Endothelial cell of umbilical vein (primary cell): ENCODE results near the gene SEC11A. TPM values are rescaled to one million over a fixed set of nuclear protein-coding genes. Genes with fewer than 3 reads are reported as not detected.

ENCODE experiments used
- BruUV-seq: library from RNA; stranded (reverse); fragments of 400-500 nt; replicated peaks from 2 replicates; lab custom pipeline; 2021; lab: Mats Ljungman, UMichigan
- CTCF ChIA-PET: fragments of 300-600, 350-600 bp; sonication (Branson Sonifier 250); formaldehyde crosslinking; loops from one replicate; lab custom pipeline; 2021; ENCODE audit warnings: antibody characterized with exemption, inconsistent platforms; lab: Charles Lee
- POLR2A ChIA-PET: fragments of 300-600, 350-600 bp; sonication (Branson Sonifier 250); formaldehyde crosslinking; loops from one replicate; lab custom pipeline; 2021; ENCODE audit warnings: antibody characterized with exemption, inconsistent platforms; lab: Charles Lee
- DNase-seq: peaks from one replicate; pipeline ENCODE4 v3.0.0-alpha.2; 2011; ENCODE audit warnings: low read depth, low spot score
- FAIRE-seq: peaks from 2 replicates; lab custom pipeline; 2011; peaks lifted over from hg19 to GRCh38; lab: Jason Lieb, UNC
- H2AFZ ChIP-seq: 2 replicates; pipeline ENCODE4 v1.6.0; 2012; ENCODE audit warnings: low read depth, low read length, control low read depth, inconsistent platforms
- H3K27ac ChIP-seq: 2 replicates; pipeline ENCODE4 v1.5.1; 2011; ENCODE audit warnings: low read depth, mild to moderate bottlenecking, control low read depth, low read length, moderate library complexity; ENCODE audit not compliant: insufficient read depth
- H3K27me3 ChIP-seq, 2 experiments: 2 replicates each; pipeline versions ENCODE4 v1.6.0 to v1.6.1; 2011; ENCODE audit warnings: low read length in 2 of 2, mixed read lengths in 1 of 2; ENCODE audit not compliant: control insufficient read depth in 2 of 2, insufficient read depth in 2 of 2
- H3K36me3 ChIP-seq, 2 experiments: 2 replicates in 1 of 2; 3 replicates in 1 of 2; pipeline ENCODE4 v1.5.1; 2011; ENCODE audit warnings: low read length in 2 of 2, mild to moderate bottlenecking in 1 of 2, moderate library complexity in 1 of 2; ENCODE audit not compliant: control insufficient read depth in 2 of 2, insufficient read depth in 2 of 2; ENCODE audit errors: extremely low read depth in 1 of 2
- H3K4me1 ChIP-seq: 3 replicates; pipeline ENCODE4 v1.5.1; 2011; ENCODE audit warnings: mild to moderate bottlenecking, low read length; ENCODE audit not compliant: control insufficient read depth, insufficient read depth; ENCODE audit errors: extremely low read depth
- H3K4me2 ChIP-seq: 2 replicates; pipeline ENCODE4 v1.6.1; 2011; ENCODE audit warnings: low read length, control low read depth, mixed read lengths; ENCODE audit not compliant: insufficient read depth
- H3K4me3 ChIP-seq, 3 experiments: fragments of 200-600 bp in 1 of 3; sonication (generic), shearing (Covaris generic) in 1 of 3; replicated peaks in 1 of 3; 2 replicates each; pipeline ENCODE4 v1.5.1; 2011 to 2016; ENCODE audit warnings: control low read depth in 3 of 3, low read length in 3 of 3, mild to moderate bottlenecking in 2 of 3, inconsistent platforms in 1 of 3, low read depth in 1 of 3, moderate library complexity in 1 of 3; ENCODE audit not compliant: insufficient read depth in 1 of 3
- H3K79me2 ChIP-seq: 2 replicates; pipeline ENCODE4 v1.6.0; 2012; ENCODE audit warnings: low read length, inconsistent platforms; ENCODE audit not compliant: control insufficient read depth, insufficient read depth
- H3K9ac ChIP-seq: replicated peaks from 2 replicates; pipeline ENCODE3; 2011; ENCODE audit warnings: low read length, control low read depth; ENCODE audit not compliant: insufficient read depth; ENCODE audit errors: extremely low read depth
- H3K9me1 ChIP-seq: replicated peaks from 3 replicates; pipeline ENCODE4 v1.6.0; 2011; ENCODE audit warnings: mild to moderate bottlenecking, low read length; ENCODE audit not compliant: control insufficient read depth, insufficient read depth; ENCODE audit errors: extremely low read depth
- H3K9me3 ChIP-seq: replicated peaks from 2 replicates; pipeline ENCODE4 v1.5.1; 2012; ENCODE audit warnings: low read length, inconsistent platforms; ENCODE audit not compliant: control insufficient read depth, insufficient read depth
- H4K20me1 ChIP-seq: replicated peaks from 2 replicates; pipeline ENCODE3; 2011; ENCODE audit warnings: mild to moderate bottlenecking, low read length; ENCODE audit not compliant: control insufficient read depth, insufficient read depth; ENCODE audit errors: extremely low read depth
- CTCF ChIP-seq, 2 donors: IDR thresholded peaks; 1 replicate in 1 of 2; 2 replicates in 1 of 2; pipeline ENCODE4 v1.5.1; 2011; ENCODE audit warnings: low read length in 2 of 2, mild to moderate bottlenecking in 2 of 2, moderate library complexity in 2 of 2, control low read depth in 1 of 2, inconsistent platforms in 1 of 2, low read depth in 1 of 2; ENCODE audit not compliant: insufficient read depth in 1 of 2; ENCODE audit errors: extremely low read depth in 1 of 2
- EZH2 ChIP-seq: IDR thresholded peaks from 2 replicates; pipeline ENCODE4 v1.6.1; 2012; ENCODE audit warnings: borderline replicate concordance, low read depth, mild to moderate bottlenecking, moderate library complexity, low read length, inconsistent platforms; ENCODE audit not compliant: severe bottlenecking
- FOS ChIP-seq: IDR thresholded peaks from 2 replicates; pipeline ENCODE4 v1.6.1; 2011; ENCODE audit warnings: mild to moderate bottlenecking, low read length, moderate library complexity, borderline replicate concordance; ENCODE audit not compliant: insufficient read depth
- GATA2 ChIP-seq: IDR thresholded peaks from 2 replicates; pipeline ENCODE4 v1.7.0; 2011; ENCODE audit warnings: low read depth, mild to moderate bottlenecking, moderate library complexity, mixed read lengths, low read length; ENCODE audit not compliant: insufficient read length, insufficient read depth
- JUN ChIP-seq: IDR thresholded peaks from 2 replicates; pipeline ENCODE4 v1.6.1; 2011; ENCODE audit warnings: borderline replicate concordance, low read depth; ENCODE audit not compliant: insufficient read length, insufficient read depth
- MAX ChIP-seq: IDR thresholded peaks from 2 replicates; pipeline ENCODE4 v1.6.1; 2011; ENCODE audit not compliant: insufficient read depth, insufficient read length
- MYC ChIP-seq: IDR thresholded peaks from one replicate; pipeline ENCODE4 v1.6.1; 2011; ENCODE audit warnings: mild to moderate bottlenecking, low read depth, low read length
- POLR2A ChIP-seq: IDR thresholded peaks from 2 replicates; pipeline ENCODE4 v1.6.1; 2012; ENCODE audit warnings: low read depth, mild to moderate bottlenecking, control low read depth, low read length
- POLR2AphosphoS5 ChIP-seq: IDR thresholded peaks from 2 replicates; pipeline ENCODE4 v1.6.1; 2012; ENCODE audit warnings: low read depth, mild to moderate bottlenecking, control low read depth, low read length, moderate library complexity; ENCODE audit not compliant: insufficient read depth
- dilution Hi-C: fragments of 300-500 bp; cut with MboI; formaldehyde crosslinking; loops from one replicate; pipeline ENCODE4 v1.15.0; 2019; ENCODE audit warnings: low sequenced_read_pairs; ENCODE audit not compliant: extremely low pct_ligation_motif_present
- intact Hi-C: fragments of 100-400 bp; cut with micrococcal nuclease; formaldehyde crosslinking; loops from one replicate; pipeline ENCODE4 v1.10.0; 2022
- polyA plus RNA-seq, 4 experiments: library from polyadenylated mRNA; depleted of rRNA in 3 of 4; stranded (reverse) in 3 of 4; unstranded in 1 of 4; fragments of >200 nt; gene quantifications; 2 replicates each; pipeline versions ENCODE4 v1.2.1 to v1.2.3, GENCODE V29; 2011 to 2012; ENCODE audit warnings: missing spikeins in 1 of 4
- total RNA-seq: library from RNA; stranded (reverse); gene quantifications from 2 replicates; pipeline ENCODE4 v1.2.3, GENCODE V29; 2021

The SEC11A gene
- total and polyA plus RNA-seq, 2 donors (not counting 3 experiments of a cell fraction or from before 2014, with no cell fraction given): 189 to 204 TPM

- CTCF ChIA-PET: interaction anchor here (1.1 kb wide), 1 partner anchor 27 kb away, joined by 3 read pairs; no protein-coding TSS in a partner anchor
- no peak for FAIRE-seq
Observed at GRCh38 chr15:84681831-84682230, 34.1 kb downstream of the SEC11A start.

More at GRCh38 chr15:84681831-84682230, 34.1 kb downstream of the SEC11A start:
- Histone ChIP-seq H3K9ac (no peak overlapping the region), H2AFZ (no peak overlapping the region), H3K79me2 (peaks cover 7% of the 10 kb centered on the region), H3K4me1 (peaks cover 6% of the 10 kb centered on the region), H3K27me3 (no peaks in the 10 kb centered on the region), H3K27ac (no peak overlapping the region), H3K36me3 (peaks cover 7 to 8% of the 10 kb centered on the region in 2 experiments), H4K20me1 (no peaks in the 10 kb centered on the region), H3K4me3 (no peak overlapping the region), H3K9me3 (no peaks in the 10 kb centered on the region), H3K9me1 (no peaks in the 10 kb centered on the region), H3K4me2 (no peak overlapping the region)
- POLR2A ChIA-PET: interaction anchor here (1.0 kb wide), 1 partner anchor 34 kb away, joined by 3 read pairs; the partner anchor contains the start of gene SEC11A
- intact Hi-C loops (loop anchor here (2.0 kb wide), 1 partner anchor 15 kb away; no protein-coding TSS in a partner anchor), dilution Hi-C loops (no loop called here)
- no TSS peak for BruUV-seq
- TF ChIP-seq MYC (no peak), EZH2 (no peak), MAX (no peak), POLR2A (no peak), CTCF (IDR thresholded peaks at IDR 0.05; ENCODE audit: extremely low read depth in 1 of 2, insufficient read depth in 1 of 2, low read depth in 1 of 2, low read length in 2 of 2) (no peak), JUN (no peak), FOS (no peak), GATA2 (no peak), POLR2AphosphoS5 (no peak)
- DNase-seq: peak; percentile 18
